Activated CD8-positive, alpha-beta memory T cell treated with anti-CD3 and anti-CD28 coated beads, Interleukin-2, amount 10 ng/mL, durations not matched to agents 7 days and 5 days (primary cell): ENCODE data around the gene PTGFRN. TPM values are rescaled to one million over a fixed set of nuclear protein-coding genes. Genes with fewer than 3 reads are reported as not detected.

Source experiments
- ATAC-seq: fragments of 150-1000 bp; cut with Tn5 transposase; one replicate; pipeline ENCODE4 v1.10.0; 2021; ENCODE audit warnings: moderate library complexity
- CTCF ChIA-PET: fragments of 350-600 bp; sonication (Branson Sonifier 250); formaldehyde crosslinking; loops from one replicate; lab custom pipeline; 2021; ENCODE audit warnings: antibody characterized with exemption; lab: Charles Lee
- DNase-seq: peaks from one replicate; pipeline ENCODE4 v3.0.0-alpha.2; 2020
- H3K27ac Mint-ChIP-seq: one replicate; pipeline ENCODE4 v1.8.0; 2021; ENCODE audit warnings: mild to moderate bottlenecking, mixed read lengths
- H3K27me3 Mint-ChIP-seq: one replicate; pipeline ENCODE4 v1.8.0; 2021; ENCODE audit warnings: mixed read lengths
- H3K36me3 Mint-ChIP-seq: one replicate; pipeline ENCODE4 v1.8.0; 2021; ENCODE audit warnings: mild to moderate bottlenecking, mixed read lengths
- H3K4me1 Mint-ChIP-seq: one replicate; pipeline ENCODE4 v1.8.0; 2021; ENCODE audit warnings: mixed read lengths
- H3K4me3 Mint-ChIP-seq: one replicate; pipeline ENCODE4 v1.8.0; 2021; ENCODE audit warnings: mild to moderate bottlenecking, moderate library complexity, mixed read lengths
- H3K9me3 Mint-ChIP-seq: one replicate; pipeline ENCODE4 v1.8.0; 2022; ENCODE audit warnings: low read depth, mixed read lengths
- total RNA-seq, 2 experiments: library from RNA; stranded (reverse); gene quantifications; one replicate each; pipeline ENCODE4 v1.2.3, GENCODE V29; 2021

The PTGFRN gene
- total RNA-seq, 2 experiments from 2014 or later = 0.38 to 4.6 TPM

- Mint-ChIP-seq H3K4me3 (no peak overlapping the region), H3K27me3 (peaks cover 7% of the 10 kb centered on the region), H3K36me3 (no peaks in the 10 kb centered on the region), H3K4me1 (peaks cover 14% of the 10 kb centered on the region), H3K27ac (no peak overlapping the region), H3K9me3 (peaks cover 2% of the 10 kb centered on the region)
- CTCF ChIA-PET = no interaction called here
- no peak for ATAC-seq
- DNase-seq = no peak
Observed at GRCh38 chr1:116983678-116984077, 74.0 kb downstream of the PTGFRN start.

- CTCF ChIA-PET = no interaction called here
- peaks cover 14% of the 10 kb centered on the region for H3K4me1 Mint-ChIP-seq
- no peak for DNase-seq
- no peaks in the 10 kb centered on the region for H3K9me3 Mint-ChIP-seq
- no peak for ATAC-seq
- H3K4me3 Mint-ChIP-seq = no peak overlapping the region
- H3K27me3 Mint-ChIP-seq = peaks cover 4% of the 10 kb centered on the region
- H3K27ac Mint-ChIP-seq = no peak overlapping the region
- H3K36me3 Mint-ChIP-seq = no peaks in the 10 kb centered on the region
Observed at GRCh38 chr1:116984406-116985160, 74.9 kb downstream of the PTGFRN start.

GRCh38 chr1:116986421-116987255, 76.9 kb downstream of the PTGFRN start:
- Mint-ChIP-seq H3K27me3 (peaks cover 4% of the 10 kb centered on the region), H3K4me1 (peaks cover 18% of the 10 kb centered on the region), H3K4me3 (peak overlapping the region; percentile 50), H3K27ac (peak overlapping the region; percentile 58), H3K36me3 (no peaks in the 10 kb centered on the region), H3K9me3 (no peaks in the 10 kb centered on the region)
- CTCF ChIA-PET = interaction anchor here (0.6 to 1.1 kb wide), 2 partner anchors 69 to 356 kb away, joined by 3 read pairs; no protein-coding TSS in a partner anchor
- no peak for DNase-seq
- ATAC-seq = peak; percentile 66

- ATAC-seq = peak; percentile 86
- CTCF ChIA-PET = interaction anchor here (1.1 kb wide), 1 partner anchor 69 kb away, joined by 3 read pairs; no protein-coding TSS in a partner anchor
- DNase-seq = peak; percentile 66
- Mint-ChIP-seq H3K36me3 (no peaks in the 10 kb centered on the region), H3K27me3 (peaks cover 3% of the 10 kb centered on the region), H3K4me1 (peaks cover 22% of the 10 kb centered on the region), H3K4me3 (peak overlapping the region; percentile 50), H3K9me3 (no peaks in the 10 kb centered on the region), H3K27ac (peak overlapping the region; percentile 58)
Observed at GRCh38 chr1:116987256-116987555, 77.5 kb downstream of the PTGFRN start.

- Mint-ChIP-seq H3K4me3 (no peak overlapping the region), H3K9me3 (no peaks in the 10 kb centered on the region), H3K36me3 (peaks cover 2% of the 10 kb centered on the region), H3K27me3 (no peaks in the 10 kb centered on the region), H3K4me1 (peaks cover 22% of the 10 kb centered on the region), H3K27ac (no peak overlapping the region)
- CTCF ChIA-PET = no interaction called here
- DNase-seq (no peak), ATAC-seq (no peak)
Observed at GRCh38 chr1:116988248-116988647, 78.5 kb downstream of the PTGFRN start.

- Mint-ChIP-seq H3K27ac (no peak overlapping the region), H3K27me3 (no peaks in the 10 kb centered on the region), H3K36me3 (peaks cover 2% of the 10 kb centered on the region), H3K9me3 (no peaks in the 10 kb centered on the region), H3K4me3 (no peak overlapping the region), H3K4me1 (peaks cover 22% of the 10 kb centered on the region)
- CTCF ChIA-PET = no interaction called here
- ATAC-seq (no peak), DNase-seq (no peak)
Observed at GRCh38 chr1:116988908-116989307, 79.2 kb downstream of the PTGFRN start.

- CTCF ChIA-PET = no interaction called here
Observed at GRCh38 chr1:116989835-116990234, 80.1 kb downstream of the PTGFRN start.

GRCh38 chr1:116990612-116991151, 81.0 kb downstream of the PTGFRN start:
- CTCF ChIA-PET = no interaction called here
- DNase-seq = no peak
- no peak overlapping the region for H3K4me3 Mint-ChIP-seq
- no peak overlapping the region for H3K27ac Mint-ChIP-seq
- peaks cover 22% of the 10 kb centered on the region for H3K4me1 Mint-ChIP-seq
- H3K9me3 Mint-ChIP-seq = no peaks in the 10 kb centered on the region
- H3K36me3 Mint-ChIP-seq = peaks cover 2% of the 10 kb centered on the region
- no peak for ATAC-seq
- no peaks in the 10 kb centered on the region for H3K27me3 Mint-ChIP-seq

More at GRCh38 chr1:116989835-116990234, 80.1 kb downstream of the PTGFRN start:
- peaks cover 2% of the 10 kb centered on the region for H3K36me3 Mint-ChIP-seq
- no peak overlapping the region for H3K27ac Mint-ChIP-seq
- H3K4me3 Mint-ChIP-seq = no peak overlapping the region
- H3K4me1 Mint-ChIP-seq = peaks cover 22% of the 10 kb centered on the region
- no peaks in the 10 kb centered on the region for H3K9me3 Mint-ChIP-seq
- DNase-seq = no peak
- no peak for ATAC-seq
- no peaks in the 10 kb centered on the region for H3K27me3 Mint-ChIP-seq

- no peak for DNase-seq
- ATAC-seq = no peak
- H3K4me1 Mint-ChIP-seq = peaks cover 21% of the 10 kb centered on the region
- H3K36me3 Mint-ChIP-seq = peaks cover 2% of the 10 kb centered on the region
- CTCF ChIA-PET = no interaction called here
- H3K9me3 Mint-ChIP-seq = no peaks in the 10 kb centered on the region
- no peak overlapping the region for H3K4me3 Mint-ChIP-seq
- H3K27me3 Mint-ChIP-seq = no peaks in the 10 kb centered on the region
- H3K27ac Mint-ChIP-seq = no peak overlapping the region
Observed at GRCh38 chr1:116991171-116991845, 81.6 kb downstream of the PTGFRN start.

- no peak for ATAC-seq
- H3K27ac Mint-ChIP-seq = no peak overlapping the region
- no peak overlapping the region for H3K4me3 Mint-ChIP-seq
- no peaks in the 10 kb centered on the region for H3K27me3 Mint-ChIP-seq
- H3K4me1 Mint-ChIP-seq = peaks cover 15% of the 10 kb centered on the region
- peaks cover 2% of the 10 kb centered on the region for H3K36me3 Mint-ChIP-seq
- no peak for DNase-seq
- no peaks in the 10 kb centered on the region for H3K9me3 Mint-ChIP-seq
- CTCF ChIA-PET = interaction anchor here (0.8 kb wide), 1 partner anchor 17 kb away, joined by 3 read pairs; no protein-coding TSS in a partner anchor
Observed at GRCh38 chr1:116991918-116992317, 82.2 kb downstream of the PTGFRN start.

- no peak overlapping the region for H3K4me3 Mint-ChIP-seq
- H3K36me3 Mint-ChIP-seq = peaks cover 2% of the 10 kb centered on the region
- H3K27ac Mint-ChIP-seq = no peak overlapping the region
- no peaks in the 10 kb centered on the region for H3K9me3 Mint-ChIP-seq
- no peak for ATAC-seq
- no peak for DNase-seq
- peaks cover 8% of the 10 kb centered on the region for H3K4me1 Mint-ChIP-seq
- no peaks in the 10 kb centered on the region for H3K27me3 Mint-ChIP-seq
- CTCF ChIA-PET = no interaction called here
Observed at GRCh38 chr1:116993286-116993685, 83.6 kb downstream of the PTGFRN start.

GRCh38 chr1:116994411-116994810, 84.7 kb downstream of the PTGFRN start:
- peaks cover 2% of the 10 kb centered on the region for H3K36me3 Mint-ChIP-seq
- H3K4me1 Mint-ChIP-seq = peaks cover 8% of the 10 kb centered on the region
- H3K27ac Mint-ChIP-seq = no peak overlapping the region
- no peaks in the 10 kb centered on the region for H3K27me3 Mint-ChIP-seq
- no peaks in the 10 kb centered on the region for H3K9me3 Mint-ChIP-seq
- CTCF ChIA-PET = interaction anchor here (1.3 kb wide), 1 partner anchor 268 kb away, joined by 4 read pairs; no protein-coding TSS in a partner anchor
- no peak for DNase-seq
- ATAC-seq = no peak
- H3K4me3 Mint-ChIP-seq = no peak overlapping the region

- Mint-ChIP-seq H3K36me3 (peaks cover 2% of the 10 kb centered on the region), H3K27ac (no peak overlapping the region), H3K4me3 (no peak overlapping the region), H3K9me3 (no peaks in the 10 kb centered on the region), H3K27me3 (no peaks in the 10 kb centered on the region), H3K4me1 (peaks cover 14% of the 10 kb centered on the region)
- DNase-seq (no peak), ATAC-seq (no peak)
- CTCF ChIA-PET = interaction anchor here (1.1 to 1.5 kb wide), 2 partner anchors 12 to 17 kb away, joined by 3 read pairs; no protein-coding TSS in a partner anchor
Observed at GRCh38 chr1:116997066-116997465, 87.3 kb downstream of the PTGFRN start.
